Uterus (tissue), 4 donors: ENCODE data around the gene NCKAP5L. TPM values are rescaled to one million over a fixed set of nuclear protein-coding genes. Genes with fewer than 3 reads are reported as not detected.

Experiments used
- DNase-seq, 2 donors: peaks; one replicate each; pipeline ENCODE4 v3.0.0-alpha.2; 2019 to 2020
- H3K27ac ChIP-seq, 2 donors: fragments of 200-600 bp; sonication (generic); 1 replicate in 1 of 2; 2 replicates in 1 of 2; pipeline ENCODE4 v1.5.1; 2016 to 2018
- H3K27me3 ChIP-seq, 2 donors: fragments of 200-600 bp; sonication (generic); one replicate each; pipeline ENCODE4 v1.5.1; 2018 to 2019; ENCODE audit warnings: control low read depth in 1 of 2
- H3K36me3 ChIP-seq, 2 donors: fragments of 200-600 bp; sonication (generic); one replicate each; pipeline ENCODE4 v1.5.1; 2019; ENCODE audit warnings: control low read depth in 1 of 2
- H3K4me1 ChIP-seq, 2 donors: fragments of 200-600 bp; sonication (generic); one replicate each; pipeline ENCODE4 v1.5.1; 2018 to 2019; ENCODE audit warnings: control low read depth in 1 of 2
- H3K4me3 ChIP-seq, 2 donors: fragments of 200-600 bp; sonication (generic); 1 replicate in 1 of 2; 2 replicates in 1 of 2; pipeline ENCODE4 v1.5.1; 2018 to 2019; ENCODE audit warnings: mild to moderate bottlenecking in 1 of 2
- H3K9me3 ChIP-seq, 2 donors: fragments of 200-600 bp; sonication (generic); one replicate each; pipeline ENCODE4 v1.5.1; 2019; ENCODE audit warnings: control low read depth in 1 of 2
- POLR2A ChIP-seq, 2 donors: fragments of 450-650 bp; IDR thresholded peaks; one replicate each; pipeline ENCODE4 v1.6.1; 2016; ENCODE audit warnings: antibody characterized with exemption in 2 of 2, mild to moderate bottlenecking in 1 of 2, moderate library complexity in 1 of 2
- intact Hi-C: fragments of 100-400 bp; cut with DNase I; formaldehyde crosslinking; loops from one replicate; pipeline ENCODE4 v1.15.1; 2023; ENCODE audit warnings: low total_unique reads
- total RNA-seq, 4 donors: library from RNA; depleted of rRNA in 3 of 4; stranded (reverse); fragments of >200 nt in 3 of 4; gene quantifications; one replicate each; pipeline versions ENCODE4 v1.1.0 to v1.2.4, GENCODE V29; 2014 to 2023
- TF ChIP-seq, protein P1 (sequence below), 4 experiments: fragments of 200-600 bp in 2 of 4; fragments of 450-650 bp in 2 of 4; sonication (generic) in 2 of 4; IDR thresholded peaks; one replicate each; pipeline ENCODE4 v1.5.1; 2016 to 2019; ENCODE audit warnings: antibody characterized with exemption in 4 of 4, mild to moderate bottlenecking in 2 of 4, moderate library complexity in 1 of 4
- donor health status: DM: yes; HTN: yes; CAD: no.

Gene NCKAP5L
- total RNA-seq, 4 donors from 2014 or later, result 4.1 to 26.1 (median 11.5) TPM

DNA sequence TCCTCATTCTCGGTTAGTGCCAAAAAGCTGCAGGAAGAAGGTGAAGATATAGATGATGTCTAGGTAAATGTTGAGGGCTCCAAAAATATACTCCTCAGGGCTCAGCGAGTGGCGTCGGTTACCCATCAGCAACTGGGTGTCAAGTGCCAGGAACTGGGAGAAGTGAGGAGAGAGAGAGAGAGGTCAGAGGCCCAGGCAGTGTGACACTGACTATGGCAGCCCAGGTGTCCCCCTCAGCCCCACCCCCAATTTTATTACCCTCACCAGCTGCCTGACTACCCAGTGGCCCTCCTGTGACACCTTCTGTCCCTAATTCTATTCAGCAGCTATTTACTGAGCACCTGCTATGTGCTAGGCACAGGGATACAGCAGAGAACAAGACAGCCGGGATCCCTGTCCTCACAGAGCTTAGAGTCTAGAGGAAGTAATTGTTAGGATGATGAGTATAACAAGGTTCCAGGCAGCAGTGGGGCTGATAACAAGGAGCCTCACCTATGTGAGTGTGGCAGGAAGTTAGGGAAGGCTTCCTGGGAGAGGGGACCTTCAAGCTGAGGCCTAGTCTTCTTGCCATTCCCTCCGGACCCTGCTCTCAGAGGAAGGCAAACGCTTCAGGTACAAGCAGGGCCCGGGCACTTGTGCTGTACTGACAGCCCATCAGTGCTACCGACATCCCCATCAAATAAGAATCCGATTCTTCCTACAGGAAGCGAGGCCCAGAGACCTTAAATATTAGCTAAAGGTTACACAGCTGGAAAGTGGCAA is 42.5 kb upstream of the NCKAP5L start:
- no peak for DNase-seq
- Histone ChIP-seq H3K27ac (peak overlapping the region in 1 of 2 donors; percentile 88), H3K27me3 (no peaks in the 10 kb centered on the region), H3K36me3 (no peaks in the 10 kb centered on the region), H3K4me1 (peaks cover 15 to 20% of the 10 kb centered on the region in 2 donors), H3K9me3 (no peaks in the 10 kb centered on the region), H3K4me3 (no peak overlapping the region)
- TF ChIP-seq, protein P1, sequence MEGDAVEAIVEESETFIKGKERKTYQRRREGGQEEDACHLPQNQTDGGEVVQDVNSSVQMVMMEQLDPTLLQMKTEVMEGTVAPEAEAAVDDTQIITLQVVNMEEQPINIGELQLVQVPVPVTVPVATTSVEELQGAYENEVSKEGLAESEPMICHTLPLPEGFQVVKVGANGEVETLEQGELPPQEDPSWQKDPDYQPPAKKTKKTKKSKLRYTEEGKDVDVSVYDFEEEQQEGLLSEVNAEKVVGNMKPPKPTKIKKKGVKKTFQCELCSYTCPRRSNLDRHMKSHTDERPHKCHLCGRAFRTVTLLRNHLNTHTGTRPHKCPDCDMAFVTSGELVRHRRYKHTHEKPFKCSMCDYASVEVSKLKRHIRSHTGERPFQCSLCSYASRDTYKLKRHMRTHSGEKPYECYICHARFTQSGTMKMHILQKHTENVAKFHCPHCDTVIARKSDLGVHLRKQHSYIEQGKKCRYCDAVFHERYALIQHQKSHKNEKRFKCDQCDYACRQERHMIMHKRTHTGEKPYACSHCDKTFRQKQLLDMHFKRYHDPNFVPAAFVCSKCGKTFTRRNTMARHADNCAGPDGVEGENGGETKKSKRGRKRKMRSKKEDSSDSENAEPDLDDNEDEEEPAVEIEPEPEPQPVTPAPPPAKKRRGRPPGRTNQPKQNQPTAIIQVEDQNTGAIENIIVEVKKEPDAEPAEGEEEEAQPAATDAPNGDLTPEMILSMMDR (IDR thresholded peaks at IDR 0.05), result no peak
- TF ChIP-seq POLR2A (IDR thresholded peaks at IDR 0.05), result no peak
- intact Hi-C loops, result no loop called here

DNA sequence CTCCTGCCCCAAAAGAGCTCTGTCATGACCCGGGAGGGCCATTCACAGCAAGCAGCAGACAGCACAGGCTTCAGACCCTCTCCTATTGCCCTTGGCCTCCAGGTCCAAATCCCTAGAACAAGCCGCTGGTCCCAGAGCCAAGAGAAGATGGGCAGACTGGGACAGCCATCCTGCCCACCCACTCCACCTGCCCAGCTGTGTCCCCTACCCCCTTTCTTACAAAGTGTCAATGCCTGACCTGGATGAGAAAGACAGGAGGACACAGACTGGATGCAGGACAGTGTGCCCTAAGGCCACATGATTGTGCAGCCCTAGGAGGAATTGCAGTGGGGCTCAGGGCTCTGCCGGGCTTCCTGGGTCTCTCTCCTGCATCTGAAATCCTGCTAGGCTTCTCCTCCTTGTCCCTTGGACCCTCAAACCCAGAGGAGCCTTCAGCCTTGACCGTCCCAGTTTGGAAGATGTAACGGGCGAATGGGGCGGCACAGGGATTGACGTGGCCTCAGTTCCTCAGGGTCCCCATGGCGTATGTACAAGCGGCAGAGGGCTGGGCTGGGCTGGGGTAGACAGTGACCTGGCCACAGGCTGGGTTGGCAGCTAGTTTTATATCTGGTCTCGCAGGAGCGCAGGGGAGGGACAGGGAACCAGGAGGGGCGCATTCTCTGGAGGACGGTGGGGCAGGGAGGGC is 41.7 kb upstream of the NCKAP5L start:
- Histone ChIP-seq H3K9me3 (no peaks in the 10 kb centered on the region), H3K27ac (peak overlapping the region; percentile 72 to 88), H3K4me1 (peaks cover 15 to 20% of the 10 kb centered on the region in 2 donors), H3K27me3 (no peaks in the 10 kb centered on the region), H3K36me3 (no peaks in the 10 kb centered on the region), H3K4me3 (no peak overlapping the region)
- TF ChIP-seq, protein P1 (IDR thresholded peaks at IDR 0.05), result no peak
- no peak for TF ChIP-seq POLR2A (IDR thresholded peaks at IDR 0.05)
- DNase-seq, result peak in 1 of 2 donors; percentile 33
- intact Hi-C loops, result loop anchor here (5.0 kb wide), 1 partner anchor 97 kb away; no protein-coding TSS in a partner anchor

DNA sequence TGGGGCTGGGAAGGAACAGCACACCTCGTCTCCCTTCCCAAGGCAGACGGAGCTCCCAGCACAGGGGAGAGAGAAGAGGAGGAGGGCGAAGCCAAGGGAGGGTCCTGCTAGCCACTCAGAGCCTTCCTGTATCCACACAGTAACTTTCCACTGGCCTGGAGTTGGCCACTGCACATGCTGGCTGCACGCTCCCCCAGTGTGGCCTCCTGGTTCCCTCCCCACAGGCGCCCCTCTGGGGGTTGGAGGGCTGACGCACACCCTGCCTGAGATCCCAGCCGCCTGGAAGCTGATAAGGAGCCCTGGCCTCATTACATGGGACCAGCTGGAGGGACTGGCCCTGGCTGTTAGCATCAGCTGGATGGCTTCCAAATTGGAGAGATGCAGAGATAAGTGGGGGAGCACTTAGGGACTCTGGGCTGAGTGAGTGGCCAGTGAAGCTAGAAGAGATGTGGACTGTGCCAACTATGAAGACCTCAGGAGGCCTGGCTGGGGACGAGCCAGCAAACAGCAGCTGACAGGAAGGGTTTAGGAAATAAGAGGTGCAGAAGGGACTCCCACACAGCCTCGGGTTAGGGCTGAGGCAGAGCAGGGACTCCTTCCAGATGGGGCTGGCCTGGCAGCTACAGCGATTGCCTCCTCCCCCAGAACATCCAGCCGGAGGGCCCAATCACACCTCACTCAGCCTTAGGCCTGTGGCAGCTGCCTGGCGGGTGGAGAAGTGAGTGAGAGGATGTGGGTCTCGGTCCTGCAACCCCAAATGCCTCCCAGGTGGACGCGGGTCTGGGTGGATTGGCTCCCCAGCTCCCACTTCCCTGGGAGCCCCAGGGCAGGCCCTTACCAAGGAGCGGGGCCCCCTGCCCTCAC is 41.0 kb upstream of the NCKAP5L start:
- peaks cover 15 to 20% of the 10 kb centered on the region in 2 donors for H3K4me1 ChIP-seq
- TF ChIP-seq POLR2A (IDR thresholded peaks at IDR 0.05), result peak in 1 of 2 donors; percentile 16
- TF ChIP-seq, protein P1 (IDR thresholded peaks at IDR 0.05), result peak in 1 of 4 experiments; percentile 34
- H3K27me3 ChIP-seq, result no peaks in the 10 kb centered on the region
- H3K27ac ChIP-seq, result peak overlapping the region; percentile 72 to 88
- no peaks in the 10 kb centered on the region for H3K9me3 ChIP-seq
- H3K36me3 ChIP-seq, result no peaks in the 10 kb centered on the region
- DNase-seq, result peak; percentile 97
- intact Hi-C loops, result loop anchor here (5.0 kb wide), 1 partner anchor 98 kb away; no protein-coding TSS in a partner anchor
- no peak overlapping the region for H3K4me3 ChIP-seq

DNA sequence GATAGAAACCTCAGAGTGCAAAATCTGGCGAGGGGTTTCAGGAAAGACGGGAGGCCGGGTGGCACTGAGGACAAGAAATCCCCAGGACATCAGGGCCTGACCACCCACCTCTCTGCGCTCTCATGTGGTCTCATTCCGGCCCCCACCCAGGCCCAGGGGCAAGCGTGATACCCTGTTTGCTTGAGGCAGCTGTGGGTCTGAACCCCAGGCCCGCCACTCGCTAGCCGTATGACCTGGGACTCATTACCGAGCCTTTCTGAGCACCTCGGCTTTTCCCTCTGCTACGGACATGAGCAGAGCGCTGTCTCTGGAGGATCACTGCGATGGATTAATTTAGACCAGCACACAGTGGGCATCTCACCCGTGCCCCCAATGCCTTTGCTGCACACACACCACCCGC is 40.2 kb upstream of the NCKAP5L start:
- no peak overlapping the region for H3K4me3 ChIP-seq
- no peak for TF ChIP-seq POLR2A (IDR thresholded peaks at IDR 0.05)
- TF ChIP-seq, protein P1 (IDR thresholded peaks at IDR 0.05), result no peak
- H3K27ac ChIP-seq, result peak overlapping the region; percentile 72 to 88
- H3K4me1 ChIP-seq, result peaks cover 15 to 20% of the 10 kb centered on the region in 2 donors
- H3K27me3 ChIP-seq, result no peaks in the 10 kb centered on the region
- peak; percentile 36 to 48 for DNase-seq
- H3K9me3 ChIP-seq, result no peaks in the 10 kb centered on the region
- intact Hi-C loops, result loop anchor here (5.0 kb wide), 1 partner anchor 99 kb away; no protein-coding TSS in a partner anchor
- no peaks in the 10 kb centered on the region for H3K36me3 ChIP-seq
